HG03025 (cell line): ENCODE results near the gene CDADC1.
"Not testable (repeated sequence)": the region's sequence is repeated elsewhere in the genome, so short reads cannot be mapped to it uniquely, and the experiment has no call there.

Experiments used
- ATAC-seq: cut with Tn5 transposase; IDR thresholded peaks from one replicate; pipeline ENCODE4 v1.9.1; 2021; ENCODE audit warnings: mild to moderate bottlenecking, moderate library complexity; ENCODE audit not compliant: unreplicated experiment, low FRiP score

CDADC1 gene

DNA sequence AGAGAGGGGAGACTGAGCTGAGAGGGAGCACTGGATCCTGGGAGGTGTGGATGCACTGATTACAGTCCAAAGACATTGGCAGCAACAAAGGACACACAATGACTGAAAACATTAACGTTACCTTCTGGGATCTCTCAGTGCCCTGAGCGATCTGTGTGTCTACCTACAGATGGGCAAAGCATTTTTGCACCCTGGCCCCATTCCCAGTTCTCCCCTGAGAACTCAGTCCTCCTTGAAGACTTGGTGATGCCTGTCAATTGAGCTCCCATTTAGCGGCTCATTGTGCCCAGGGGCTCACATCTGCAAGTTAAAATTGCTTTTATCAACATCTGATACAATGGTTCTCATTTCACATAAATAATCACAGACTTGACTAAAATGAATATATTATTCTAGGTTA lies 62.5 kb downstream of the CDADC1 start:
- no peak for ATAC-seq

DNA sequence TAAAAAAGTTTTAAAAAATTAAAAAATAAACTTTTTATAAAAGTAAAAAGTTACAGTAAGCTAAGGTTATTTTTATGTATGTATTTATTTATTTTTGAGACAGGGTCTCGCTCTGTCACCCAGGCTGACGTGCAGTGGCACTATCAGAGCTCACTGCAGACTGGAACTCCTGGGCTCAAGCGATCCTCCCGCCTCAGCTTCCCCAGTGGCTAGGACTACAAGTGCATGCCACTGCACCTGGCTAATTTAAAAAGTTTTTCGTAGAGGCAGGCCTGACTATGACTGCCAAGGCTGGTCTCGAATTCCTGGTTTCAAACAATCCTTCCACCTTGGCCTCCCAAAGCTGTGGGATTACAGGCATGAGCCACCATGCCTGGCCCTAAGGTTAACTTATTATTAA lies 64.1 kb downstream of the CDADC1 start:
- no peak for ATAC-seq

- no peak for ATAC-seq
These were observed 66.7 kb downstream of the CDADC1 start for GRCh38 chr13:49314344-49314882.

DNA sequence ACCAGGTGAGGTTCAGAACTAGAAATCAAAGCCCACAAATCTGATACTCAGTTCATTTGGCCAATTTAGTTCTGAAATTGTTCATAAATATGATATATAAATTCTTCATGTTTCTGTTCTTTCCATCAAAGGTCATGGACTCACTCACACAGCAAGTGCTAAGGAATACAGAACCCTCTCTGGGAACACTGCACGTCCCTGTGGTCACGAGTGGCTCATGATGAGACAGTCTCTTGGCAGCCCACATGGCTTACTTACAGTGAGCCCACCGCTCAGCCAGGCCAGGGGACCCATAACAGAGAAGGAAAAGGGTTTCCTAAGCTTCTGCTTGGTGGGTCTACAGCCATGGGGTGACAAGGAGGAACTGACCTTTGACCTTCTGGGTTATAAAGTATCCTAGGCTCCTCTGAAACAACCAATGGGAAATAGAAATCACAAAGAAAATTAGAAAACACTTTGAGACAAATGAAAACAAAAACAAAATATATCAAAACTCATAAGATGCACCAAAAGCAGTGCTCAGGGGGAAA lies 67.4 kb downstream of the CDADC1 start:
- no peak for ATAC-seq

- no peak for ATAC-seq
These were observed 68.2 kb downstream of the CDADC1 start for GRCh38 chr13:49315756-49316482.

GRCh38 chr13:49319551-49319950 lies 71.8 kb downstream of the CDADC1 start:
- no peak for ATAC-seq

- ATAC-seq: no peak
These were observed 72.2 kb downstream of the CDADC1 start for GRCh38 chr13:49319951-49320350.

DNA sequence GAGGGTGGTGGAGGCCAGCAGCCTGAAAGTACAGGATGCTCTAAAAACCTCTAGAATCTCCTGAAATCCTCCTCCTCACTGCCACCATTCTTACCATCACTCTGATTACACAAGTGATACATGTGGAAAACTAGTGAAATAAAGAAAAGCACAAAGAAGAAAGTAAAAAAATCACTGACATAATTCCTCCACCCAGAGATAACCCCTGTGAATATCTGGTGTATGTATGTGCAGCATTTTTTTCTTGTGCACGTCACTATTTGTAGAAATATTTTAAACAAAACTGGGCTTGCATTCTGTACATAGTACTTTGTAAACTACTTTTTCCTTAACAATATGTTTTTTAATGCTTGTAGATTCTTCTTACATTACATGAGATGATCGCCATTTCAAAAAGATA lies 73.2 kb downstream of the CDADC1 start:
- no peak for ATAC-seq

- no peak for ATAC-seq
These were observed 75.0 kb downstream of the CDADC1 start for GRCh38 chr13:49322702-49323101.

DNA sequence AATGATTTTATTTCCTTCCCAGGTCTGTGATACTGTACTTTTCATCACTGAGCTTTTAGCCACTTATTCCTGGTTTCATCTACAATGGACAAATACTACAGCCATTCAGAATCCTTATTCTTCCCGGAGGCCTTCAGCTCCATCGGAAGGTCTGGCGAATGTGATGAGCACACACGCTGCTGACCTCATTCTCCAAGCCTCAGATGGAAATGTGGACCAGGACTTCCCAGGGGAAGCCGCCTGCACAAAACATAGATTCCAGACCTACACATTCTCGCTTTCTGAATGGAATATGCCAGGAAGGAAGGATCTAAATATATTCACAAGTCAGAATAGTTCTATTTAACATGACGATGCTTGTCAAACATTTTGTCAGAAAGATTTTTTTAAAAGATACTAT lies 75.6 kb downstream of the CDADC1 start:
- ATAC-seq: no peak

- no peak for ATAC-seq
These were observed 78.6 kb downstream of the CDADC1 start for GRCh38 chr13:49326222-49326917.

DNA sequence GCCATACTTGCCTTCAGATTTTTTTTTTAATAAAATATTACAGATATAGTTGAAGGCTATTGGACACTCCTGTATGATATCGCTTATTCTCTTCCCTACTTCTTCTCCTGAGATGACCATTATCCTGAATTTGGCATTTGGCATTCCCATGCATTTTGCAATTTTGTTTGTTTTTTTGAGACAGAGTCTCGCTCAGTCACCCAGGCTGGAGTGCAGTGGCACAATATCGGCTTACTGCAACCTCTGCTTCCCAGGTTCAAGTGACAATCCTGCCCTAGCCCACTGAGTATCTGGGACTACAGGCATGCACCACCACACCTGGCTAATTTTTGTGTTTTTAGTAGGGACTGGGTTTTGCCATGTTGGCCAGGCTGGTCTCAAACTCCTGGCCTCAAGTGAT lies 79.4 kb downstream of the CDADC1 start:
- ATAC-seq: not testable (repeated sequence)

DNA sequence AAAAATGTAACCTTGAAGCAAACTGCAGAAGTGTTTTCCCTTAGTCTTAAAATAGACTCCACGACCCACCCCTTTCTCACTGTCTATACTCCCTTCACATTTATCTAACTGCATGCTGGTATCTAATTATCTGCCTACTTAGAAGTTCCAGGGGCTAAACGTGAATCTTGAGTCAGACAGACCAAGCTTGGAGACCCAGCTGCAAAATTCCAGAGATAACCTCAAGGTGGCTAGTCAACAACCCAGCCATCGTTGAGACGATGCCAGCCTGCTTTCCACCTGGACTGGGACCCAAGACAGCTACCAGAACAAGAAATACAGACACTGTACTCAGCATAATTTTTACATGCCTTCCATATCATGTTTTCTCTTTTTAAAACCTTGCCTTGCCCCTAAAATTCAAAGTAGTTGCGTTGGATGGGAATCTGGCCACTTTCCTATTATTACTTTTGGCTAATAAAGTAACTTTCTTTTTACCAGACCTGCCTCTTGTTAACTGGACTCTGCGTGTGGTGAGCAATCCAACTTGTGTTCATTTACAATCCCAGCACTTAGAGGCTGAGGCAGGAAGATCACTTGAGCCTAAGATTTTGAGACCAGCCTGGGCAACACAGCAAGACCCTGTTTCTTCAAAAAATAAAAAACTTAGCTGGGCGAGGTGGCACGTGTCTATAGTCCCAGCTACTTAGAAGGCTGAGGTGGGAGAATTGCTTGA lies 82.3 kb downstream of the CDADC1 start:
- no peak for ATAC-seq

GRCh38 chr13:49330546-49330864 lies 82.8 kb downstream of the CDADC1 start:
- no peak for ATAC-seq

GRCh38 chr13:49336655-49337054 lies 88.9 kb downstream of the CDADC1 start:
- ATAC-seq: no peak

GRCh38 chr13:49340161-49340560 lies 92.4 kb downstream of the CDADC1 start:
- no peak for ATAC-seq

DNA sequence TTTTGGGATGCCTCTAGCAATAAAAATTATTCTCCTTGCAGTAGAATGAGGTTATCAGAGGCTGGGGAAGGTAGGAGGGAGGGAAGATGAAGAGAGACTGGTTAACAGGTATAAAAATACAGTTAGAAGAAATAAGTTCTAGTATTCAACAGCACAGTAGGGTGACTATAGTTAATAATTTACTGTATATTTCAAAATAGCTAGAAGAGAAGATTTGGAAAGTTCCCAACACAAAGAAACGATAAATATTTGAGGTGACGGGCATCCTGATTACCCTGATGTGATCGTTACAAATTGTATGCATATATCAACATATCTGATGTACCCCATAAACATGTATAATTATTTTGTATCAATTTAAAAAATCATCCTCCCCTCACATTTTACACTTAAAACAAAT lies 93.8 kb downstream of the CDADC1 start:
- no peak for ATAC-seq

GRCh38 chr13:49341941-49342340 lies 94.2 kb downstream of the CDADC1 start:
- ATAC-seq: no peak

DNA sequence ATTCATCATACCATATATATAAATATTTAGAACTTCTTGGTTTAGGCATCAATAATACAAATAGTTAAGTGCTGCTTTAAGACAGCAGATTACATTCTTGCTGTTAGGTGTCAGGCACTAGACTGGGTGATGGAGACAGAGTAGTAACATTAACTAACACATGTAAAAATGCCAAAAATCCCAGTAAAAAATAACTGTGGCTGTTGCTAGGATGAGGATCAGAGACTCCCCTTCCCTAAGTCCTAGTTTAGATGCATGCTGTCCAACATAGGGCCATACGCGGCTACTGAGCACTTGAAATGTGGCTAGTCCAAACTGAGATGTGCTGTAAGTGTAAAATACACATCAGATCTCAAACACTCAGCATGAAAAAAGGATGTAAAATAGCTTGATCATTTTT lies 94.7 kb downstream of the CDADC1 start:
- ATAC-seq: no peak
